ENCODE results near the gene TNKS2. TPM values are rescaled to one million over a fixed set of nuclear protein-coding genes. Genes with fewer than 3 reads are reported as not detected.

TNKS2 gene
- total and polyA plus RNA-seq, 2 of the 13 experiments (the other 11 are each of a cell fraction or from before 2014, with no cell fraction given): 15.2 to 19.4 TPM

- TF ChIP-seq TFDP1 (CRISPR knock-in tag; IDR thresholded peaks at IDR 0.05; ENCODE audit: borderline replicate concordance): no peak
- no peak for TF ChIP-seq CENPX (CRISPR knock-in tag; IDR thresholded peaks at IDR 0.05)
- no peak for TF ChIP-seq ZMAT3 (CRISPR knock-in tag; conservative IDR thresholded peaks at IDR 0.05)
- no peak for TF ChIP-seq ZKSCAN1 (IDR thresholded peaks at IDR 0.05; ENCODE audit: low read length)
Measured at GRCh38 chr10:91772869-91773268, 25.4 kb upstream of the TNKS2 start (continued).

- in situ Hi-C loops (cut with HindIII; ENCODE audit: extremely low pct_ligation_motif_present, low pct_unique_long_range_greater_than_20kb) (no loop called here), intact Hi-C loops (cut with micrococcal nuclease; ENCODE audit: unreplicated experiment) (no loop called here)
- Histone ChIP-seq H3K79me2 (ENCODE audit: insufficient read depth, low read length) (no peaks in the 10 kb centered on the region), H4K20me1 (ENCODE audit: insufficient read depth, low read length) (no peaks in the 10 kb centered on the region), H3K4me3 (replicated peaks in 1 of 3; ENCODE audit: insufficient read depth in 1 of 3, low read depth in 2 of 3, low read length in 3 of 3) (no peak overlapping the region), H3K4me1 (ENCODE audit: insufficient read depth, low read length) (no peaks in the 10 kb centered on the region), H3K9ac (ENCODE audit: insufficient read depth, low read depth, low read length) (no peak overlapping the region), H3K27me3 (ENCODE audit: control insufficient read depth in 1 of 2, insufficient read depth in 2 of 2, low read length in 2 of 2) (peaks cover 0 to 1% of the 10 kb centered on the region in 2 experiments; a peak in 1 of 5 replicates), H3K9me3 (ENCODE audit: low read length) (no peaks in the 10 kb centered on the region), H3K27ac (ENCODE audit: extremely low read length, insufficient read depth, low read length) (no peak overlapping the region), H2AFZ (ENCODE audit: low read length) (no peak overlapping the region), H3K4me2 (ENCODE audit: low read depth, low read length) (no peak overlapping the region), H3K36me3 (replicated peaks in 1 of 2; ENCODE audit: control insufficient read depth in 1 of 2, insufficient read depth in 2 of 2, low read length in 2 of 2) (no peaks in the 10 kb centered on the region)
- no peak for TF ChIP-seq IRX3 (CRISPR knock-in tag; IDR thresholded peaks at IDR 0.05; ENCODE audit: borderline replicate concordance, low read depth)
- 0 out of 2 replicates have a peak, but pooled peaks have one; percentile 28 for TF ChIP-seq ZNF770 (CRISPR knock-in tag; IDR thresholded peaks at IDR 0.05)
- TF ChIP-seq ZBTB34 (CRISPR knock-in tag; IDR thresholded peaks at IDR 0.05): no peak
- DNase-seq (ENCODE audit: low spot score) (no peak), ATAC-seq (no peak), FAIRE-seq (no peak)
- ChIA-PET POLR2A (no interaction called here), CTCF (ENCODE audit: low intra/inter-chr PET ratio, low total read pairs) (no interaction called here)
- 0% methylated on average over 2 of the region's 2 CpGs for WGBS (ENCODE audit: low lambda C conversion rate)
- no TSS peak for BruUV-seq (replicated peaks)
Measured at GRCh38 chr10:91774571-91774970, 23.7 kb upstream of the TNKS2 start.
